Glutamatergic neuron (in vitro differentiated cells): ENCODE data around the gene ING3. TPM values are rescaled to one million over a fixed set of nuclear protein-coding genes. Genes with fewer than 3 reads are reported as not detected.

Experiments
- DNase-seq: peaks from one replicate; pipeline ENCODE4 v3.0.0; 2022
- H3K27ac Mint-ChIP-seq: one replicate; pipeline ENCODE4 v1.8.0; 2020; ENCODE audit warnings: mild to moderate bottlenecking, mixed read lengths, inconsistent platforms; ENCODE audit not compliant: unreplicated experiment
- H3K27me3 Mint-ChIP-seq: one replicate; pipeline ENCODE4 v1.8.0; 2020; ENCODE audit warnings: mild to moderate bottlenecking, moderate library complexity, mixed read lengths, inconsistent platforms; ENCODE audit not compliant: unreplicated experiment
- H3K36me3 Mint-ChIP-seq: one replicate; pipeline ENCODE4 v1.8.0; 2020; ENCODE audit warnings: mild to moderate bottlenecking, mixed read lengths, inconsistent platforms; ENCODE audit not compliant: unreplicated experiment
- H3K4me1 Mint-ChIP-seq: one replicate; pipeline ENCODE4 v1.8.0; 2020; ENCODE audit warnings: mild to moderate bottlenecking, low read depth, mixed read lengths, inconsistent platforms; ENCODE audit not compliant: unreplicated experiment
- H3K4me3 Mint-ChIP-seq: one replicate; pipeline ENCODE4 v1.8.0; 2020; ENCODE audit warnings: mild to moderate bottlenecking, mixed read lengths, inconsistent platforms; ENCODE audit not compliant: unreplicated experiment
- H3K9me3 Mint-ChIP-seq: one replicate; pipeline ENCODE4 v1.8.0; 2020; ENCODE audit warnings: mild to moderate bottlenecking, moderate library complexity, mixed read lengths, inconsistent platforms; ENCODE audit not compliant: unreplicated experiment
- total RNA-seq: library from RNA; stranded (reverse); fragmentation: NEBNext Ultra II Directional; extraction: Animal tissue kit (Norgen Biotek cat#: 25700); gene quantifications from one replicate; pipeline ENCODE4 v1.2.1, GENCODE V29; 2021; ENCODE audit not compliant: unreplicated experiment
- TF ChIP-seq, protein P1 (sequence below): fragments of 200-600 bp; sonication (generic); IDR thresholded peaks from one replicate; pipeline ENCODE4 v1.5.0; 2021; ENCODE audit not compliant: partially characterized antibody, unreplicated experiment

Gene ING3
- total RNA-seq, 1 donor from 2014 or later, result 14.9 TPM

DNA sequence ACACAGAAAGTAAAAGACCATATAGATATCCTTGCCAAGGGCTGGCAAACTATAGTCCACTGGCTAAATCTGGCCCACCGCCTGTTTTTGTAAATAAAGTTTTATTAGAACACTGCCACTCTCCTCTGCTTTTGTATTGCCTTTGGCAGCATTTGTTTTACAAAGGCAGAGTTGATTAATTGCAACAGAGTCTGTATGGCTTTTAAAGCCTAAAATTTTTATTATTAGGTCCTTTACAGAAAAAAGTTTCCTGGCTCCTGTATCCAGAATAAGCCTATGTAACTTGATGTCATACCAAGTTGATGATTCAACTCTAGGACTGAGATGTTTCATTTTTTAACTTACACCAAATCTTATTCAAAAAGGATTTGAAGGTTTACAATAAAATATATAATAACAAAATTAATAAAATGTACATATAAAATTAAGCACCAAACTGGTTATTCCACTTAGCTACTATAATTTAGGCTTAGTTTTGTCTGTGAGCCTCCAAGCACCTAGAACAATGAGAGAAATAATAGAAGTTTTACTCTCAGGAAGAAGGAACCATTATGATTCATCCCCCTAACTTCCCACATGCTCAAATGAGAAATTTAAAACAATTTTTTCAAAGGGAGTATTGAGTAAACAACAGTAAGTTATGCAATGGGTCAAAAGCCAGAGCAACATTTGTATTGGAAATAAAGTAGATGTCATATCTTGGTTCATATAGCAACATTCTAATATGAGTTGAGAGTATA, 69.8 kb downstream of the ING3 start:
- Mint-ChIP-seq H3K9me3 (no peaks in the 10 kb centered on the region), H3K4me1 (no peaks in the 10 kb centered on the region), H3K36me3 (no peaks in the 10 kb centered on the region), H3K27me3 (no peaks in the 10 kb centered on the region), H3K4me3 (no peak overlapping the region), H3K27ac (no peak overlapping the region)
- no peak for DNase-seq
- TF ChIP-seq, protein P1, sequence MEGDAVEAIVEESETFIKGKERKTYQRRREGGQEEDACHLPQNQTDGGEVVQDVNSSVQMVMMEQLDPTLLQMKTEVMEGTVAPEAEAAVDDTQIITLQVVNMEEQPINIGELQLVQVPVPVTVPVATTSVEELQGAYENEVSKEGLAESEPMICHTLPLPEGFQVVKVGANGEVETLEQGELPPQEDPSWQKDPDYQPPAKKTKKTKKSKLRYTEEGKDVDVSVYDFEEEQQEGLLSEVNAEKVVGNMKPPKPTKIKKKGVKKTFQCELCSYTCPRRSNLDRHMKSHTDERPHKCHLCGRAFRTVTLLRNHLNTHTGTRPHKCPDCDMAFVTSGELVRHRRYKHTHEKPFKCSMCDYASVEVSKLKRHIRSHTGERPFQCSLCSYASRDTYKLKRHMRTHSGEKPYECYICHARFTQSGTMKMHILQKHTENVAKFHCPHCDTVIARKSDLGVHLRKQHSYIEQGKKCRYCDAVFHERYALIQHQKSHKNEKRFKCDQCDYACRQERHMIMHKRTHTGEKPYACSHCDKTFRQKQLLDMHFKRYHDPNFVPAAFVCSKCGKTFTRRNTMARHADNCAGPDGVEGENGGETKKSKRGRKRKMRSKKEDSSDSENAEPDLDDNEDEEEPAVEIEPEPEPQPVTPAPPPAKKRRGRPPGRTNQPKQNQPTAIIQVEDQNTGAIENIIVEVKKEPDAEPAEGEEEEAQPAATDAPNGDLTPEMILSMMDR, result no peak

DNA sequence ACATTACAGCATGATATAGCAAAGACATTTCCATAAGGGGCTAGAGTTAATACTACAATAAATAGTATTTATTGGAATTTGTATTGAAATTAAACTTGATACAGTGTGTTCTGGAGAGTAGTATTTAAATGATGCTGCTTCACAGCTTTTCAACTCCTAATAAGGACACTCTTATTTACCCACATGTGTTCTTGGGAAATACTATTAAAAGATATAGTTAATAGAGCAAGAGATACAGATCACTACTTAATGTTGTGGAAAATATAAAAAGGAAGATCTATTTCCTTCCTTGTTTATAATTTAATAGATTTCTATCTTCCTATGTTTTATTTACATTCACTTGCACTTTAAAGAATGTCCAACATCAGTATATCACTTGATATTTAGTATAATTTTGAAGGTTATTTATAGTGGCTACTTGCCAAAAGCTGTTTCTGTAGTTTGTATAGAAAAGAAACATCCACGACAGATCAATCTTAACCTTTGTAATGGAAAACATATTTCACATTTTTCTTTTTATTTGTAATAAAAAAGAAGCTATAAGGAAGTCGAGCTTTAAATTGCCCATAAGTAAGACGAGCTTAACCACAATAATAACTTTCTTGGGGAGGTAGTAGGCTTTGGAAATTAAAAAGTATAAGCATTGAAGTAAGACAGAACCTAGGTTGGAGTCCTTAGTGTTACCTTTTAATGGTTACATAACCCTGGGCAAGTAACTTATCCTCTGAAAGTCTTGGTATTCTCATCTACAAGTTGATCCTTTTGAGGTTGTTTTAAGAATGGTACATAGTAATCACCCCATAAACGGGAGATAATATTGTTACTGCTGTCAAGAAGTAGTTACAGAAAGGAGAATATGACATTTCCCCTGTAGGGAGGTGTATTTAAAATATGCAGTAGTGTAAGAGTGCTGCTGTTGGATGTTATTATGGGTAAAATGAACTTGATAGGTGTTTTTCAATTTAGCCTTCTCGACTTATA, 70.7 kb downstream of the ING3 start:
- Mint-ChIP-seq H3K36me3 (no peaks in the 10 kb centered on the region), H3K4me3 (no peak overlapping the region), H3K27me3 (no peaks in the 10 kb centered on the region), H3K27ac (no peak overlapping the region), H3K4me1 (no peaks in the 10 kb centered on the region), H3K9me3 (no peaks in the 10 kb centered on the region)
- TF ChIP-seq, protein P1, result no peak
- DNase-seq, result no peak

DNA sequence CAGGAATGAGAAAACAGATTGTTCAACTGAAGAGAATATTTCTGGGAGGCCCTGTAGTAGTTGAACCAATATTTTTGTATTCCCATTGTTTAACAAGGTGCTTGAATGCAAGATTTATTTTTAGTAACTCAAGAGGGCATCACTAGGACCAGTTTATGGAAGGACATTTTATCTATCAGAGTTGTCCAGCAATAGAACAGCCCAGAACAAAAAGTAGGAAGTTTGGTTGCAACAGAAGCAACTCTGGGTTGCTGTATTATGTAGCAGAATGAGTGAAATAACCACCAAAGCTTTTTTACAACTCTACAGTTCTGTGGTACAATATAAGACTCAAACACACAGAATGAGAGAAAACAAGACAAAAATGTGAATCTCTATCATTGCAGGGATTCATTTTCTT, 72.6 kb downstream of the ING3 start:
- Mint-ChIP-seq H3K4me1 (no peaks in the 10 kb centered on the region), H3K36me3 (no peaks in the 10 kb centered on the region), H3K27me3 (no peaks in the 10 kb centered on the region), H3K27ac (no peak overlapping the region), H3K9me3 (no peaks in the 10 kb centered on the region), H3K4me3 (no peak overlapping the region)
- TF ChIP-seq, protein P1, result no peak
- DNase-seq, result no peak

DNA sequence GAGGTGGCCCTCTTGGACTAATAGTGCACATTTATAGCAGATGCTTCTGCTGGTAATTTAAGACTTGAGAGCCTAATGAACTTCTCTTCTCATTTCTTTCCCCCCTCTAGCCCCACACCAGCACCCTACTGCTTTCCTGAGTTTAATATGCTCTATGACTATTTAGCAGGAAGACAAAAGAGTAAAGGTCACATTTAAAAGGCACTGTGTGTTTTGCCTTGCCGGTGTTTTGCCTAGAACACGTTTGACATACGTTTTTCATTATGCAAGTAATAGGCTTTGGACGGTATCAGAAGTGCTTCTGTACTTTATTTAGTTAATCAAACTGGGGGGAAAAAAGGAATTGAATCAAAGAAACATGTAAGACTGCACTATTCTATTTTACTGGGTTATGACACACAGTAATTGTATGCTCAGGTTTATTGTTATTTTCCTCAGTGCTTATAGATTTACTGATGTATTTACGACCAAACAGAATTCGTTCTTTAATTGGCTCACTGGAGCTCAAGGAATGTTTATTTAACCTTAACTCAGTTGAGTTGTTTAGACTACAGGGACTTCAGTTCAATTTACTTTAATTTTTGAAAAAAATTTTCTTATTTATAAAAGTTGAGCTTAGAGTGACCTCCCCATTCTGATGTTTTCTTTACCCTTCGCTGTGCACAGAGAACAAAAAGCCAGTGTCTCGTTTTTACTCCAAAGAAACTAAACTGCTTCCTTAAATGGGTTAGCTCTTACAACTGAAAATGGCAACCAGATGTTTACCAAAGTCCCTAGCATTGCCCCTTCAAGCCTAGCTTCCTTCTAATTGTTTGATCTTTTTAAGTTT, 73.3 kb downstream of the ING3 start:
- no peak overlapping the region for H3K27ac Mint-ChIP-seq
- H3K9me3 Mint-ChIP-seq, result no peaks in the 10 kb centered on the region
- no peak for DNase-seq
- TF ChIP-seq, protein P1, result no peak
- H3K36me3 Mint-ChIP-seq, result no peaks in the 10 kb centered on the region
- no peak overlapping the region for H3K4me3 Mint-ChIP-seq
- no peaks in the 10 kb centered on the region for H3K27me3 Mint-ChIP-seq
- no peaks in the 10 kb centered on the region for H3K4me1 Mint-ChIP-seq
